UCSD-AML1 (cell line): ENCODE measurements around the gene ANKRD28.
A peak's percentile ranks its signal among the peaks of the same experiment; 100 is the strongest.
"Not testable (repeated sequence)": the region's sequence is repeated elsewhere in the genome, so short reads cannot be mapped to it uniquely, and the experiment has no call there.

Experiments
- DNase-seq: peaks from one replicate; lab custom pipeline; 2025; ENCODE audit not compliant: unreplicated experiment; lab: John Stamatoyannopoulos, UW

The ANKRD28 gene

GRCh38 chr3:15638891-15639262, 158.9 kb downstream of the ANKRD28 start:
- no peak for DNase-seq

DNA sequence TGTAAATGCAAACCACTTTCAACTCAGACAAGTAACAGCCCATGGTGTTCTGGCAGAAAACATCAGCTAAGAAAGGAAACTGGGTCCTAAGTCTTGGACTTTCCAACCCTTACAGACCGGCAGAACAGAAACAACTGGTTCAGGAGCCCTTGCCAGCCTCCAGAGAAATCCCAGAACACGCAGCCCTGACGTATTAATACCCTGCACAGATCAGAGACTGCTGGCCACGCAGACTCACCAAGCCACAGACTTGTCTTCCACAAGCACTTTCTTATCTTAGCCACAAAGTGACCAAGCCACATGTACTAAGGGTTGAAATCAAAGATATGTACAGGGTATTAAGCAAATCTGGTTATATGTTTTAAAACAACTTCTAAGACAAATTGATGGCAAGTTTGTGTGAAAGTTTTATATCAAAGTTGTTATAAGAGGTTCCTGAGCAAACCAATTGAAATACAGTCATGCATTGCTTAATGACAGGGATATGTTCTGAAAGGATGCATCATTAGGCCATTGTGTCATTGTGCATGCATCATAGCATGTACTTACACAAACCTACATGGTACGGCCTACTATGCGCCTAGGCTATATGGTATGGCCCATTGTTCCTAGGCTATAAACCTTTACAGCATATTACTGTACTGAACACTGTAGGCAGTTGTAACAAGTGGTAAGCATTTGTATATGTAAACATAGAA, 159.4 kb downstream of the ANKRD28 start:
- DNase-seq: no peak

DNA sequence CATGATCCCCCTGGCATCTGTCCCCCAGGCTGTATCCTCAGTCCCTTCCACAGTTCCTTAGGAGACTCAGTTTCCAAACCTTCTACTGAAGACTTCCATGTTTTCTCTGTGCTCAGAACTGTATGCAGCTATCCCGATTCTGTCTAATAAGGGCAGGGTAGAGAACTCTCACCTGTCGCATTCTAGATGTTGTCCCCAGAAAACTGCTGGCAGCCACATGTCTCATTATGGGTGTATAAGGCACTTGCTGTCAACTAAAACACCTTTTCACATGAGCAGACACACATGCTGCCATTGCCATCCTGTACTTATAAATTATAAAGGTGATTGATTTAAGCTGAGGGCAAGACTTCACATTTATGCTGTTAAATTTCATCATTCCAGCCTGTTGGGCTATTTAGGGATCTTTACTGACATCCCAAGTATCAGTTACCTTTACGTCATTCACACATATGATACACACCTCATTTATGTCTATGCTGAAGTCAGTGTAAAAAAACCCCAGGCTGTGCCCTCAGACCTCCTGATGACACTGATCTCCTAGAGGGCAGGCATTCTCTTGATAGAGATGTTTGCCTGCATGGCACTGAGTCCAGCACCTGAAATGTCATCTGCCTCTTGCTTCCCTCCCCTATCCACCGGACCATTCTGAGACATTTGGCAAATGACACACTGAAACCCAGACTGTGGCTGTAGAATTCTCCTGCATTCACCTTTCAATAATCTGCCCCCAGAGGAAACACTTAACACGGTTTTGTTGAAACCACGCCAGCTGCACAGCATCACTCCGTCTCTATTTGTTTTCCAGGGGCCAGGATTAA, 160.4 kb downstream of the ANKRD28 start:
- DNase-seq: no peak

- peak; percentile 63 for DNase-seq
Observed at GRCh38 chr3:15636028-15636709, 161.6 kb downstream of the ANKRD28 start.

DNA sequence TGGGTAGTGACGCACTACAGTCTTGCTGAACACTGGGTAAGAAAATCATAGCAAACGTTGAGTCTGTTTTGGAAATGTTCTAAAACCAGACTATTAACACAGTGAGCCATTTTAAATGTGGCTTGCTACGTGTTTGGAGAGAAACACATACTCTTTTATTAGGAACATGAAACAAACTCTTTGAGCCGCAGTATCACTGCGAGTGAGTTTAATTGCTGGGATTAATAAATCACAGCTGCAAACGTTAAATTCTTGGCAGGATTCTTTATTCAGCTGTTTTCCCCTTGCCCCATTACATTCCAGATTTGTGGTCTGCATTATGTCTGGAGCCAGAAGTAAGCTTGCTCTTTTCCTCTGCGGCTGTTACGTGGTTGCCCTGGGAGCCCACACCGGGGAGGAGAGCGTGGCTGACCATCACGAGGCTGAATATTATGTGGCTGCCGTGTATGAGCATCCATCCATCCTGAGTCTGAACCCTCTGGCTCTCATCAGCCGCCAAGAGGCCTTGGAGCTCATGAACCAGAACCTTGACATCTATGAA, 162.6 kb downstream of the ANKRD28 start:
- no peak for DNase-seq

- no peak for DNase-seq
Observed at GRCh38 chr3:15634671-15635070, 163.1 kb downstream of the ANKRD28 start.

DNA sequence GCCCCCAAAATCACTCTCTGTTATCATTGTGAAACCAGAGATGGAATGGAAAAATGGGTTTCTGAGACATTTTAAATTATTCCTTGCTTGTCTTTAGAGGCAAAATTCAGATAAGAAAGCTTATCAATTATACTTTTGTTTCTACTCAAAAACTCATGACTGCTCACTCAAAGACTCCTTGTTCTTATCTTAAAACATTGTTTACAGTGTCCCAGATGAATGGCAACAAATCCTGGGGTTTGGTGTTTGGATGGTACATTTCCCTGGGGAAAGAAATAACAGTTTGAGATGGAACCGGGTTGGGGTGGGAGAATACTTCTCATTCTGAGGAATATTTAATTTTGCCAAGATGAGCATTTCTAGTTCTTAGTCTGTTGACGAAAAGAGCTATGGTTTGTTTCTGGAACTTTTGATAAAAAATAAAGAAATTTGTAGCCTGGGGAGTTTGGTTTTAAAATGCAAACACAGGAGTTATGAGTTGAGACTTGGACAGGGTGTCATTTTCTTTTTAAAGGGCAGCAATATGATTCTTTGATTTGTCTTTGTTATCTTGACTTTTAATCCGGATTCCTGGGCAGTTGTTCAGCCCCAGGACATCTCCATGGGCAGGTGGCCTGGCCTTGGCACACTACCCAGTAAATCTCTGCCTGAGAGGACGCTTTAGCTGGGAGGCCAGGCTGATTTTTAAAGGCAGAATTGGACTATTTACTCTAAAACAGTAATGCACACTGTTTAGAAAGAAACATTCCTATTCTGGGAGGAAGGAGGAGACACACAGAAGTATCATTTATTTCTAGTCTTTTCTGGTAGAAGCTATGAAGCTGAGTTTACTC, 163.8 kb downstream of the ANKRD28 start:
- DNase-seq: no peak

- no peak for DNase-seq
Observed at GRCh38 chr3:15633159-15633558, 164.6 kb downstream of the ANKRD28 start.

DNA sequence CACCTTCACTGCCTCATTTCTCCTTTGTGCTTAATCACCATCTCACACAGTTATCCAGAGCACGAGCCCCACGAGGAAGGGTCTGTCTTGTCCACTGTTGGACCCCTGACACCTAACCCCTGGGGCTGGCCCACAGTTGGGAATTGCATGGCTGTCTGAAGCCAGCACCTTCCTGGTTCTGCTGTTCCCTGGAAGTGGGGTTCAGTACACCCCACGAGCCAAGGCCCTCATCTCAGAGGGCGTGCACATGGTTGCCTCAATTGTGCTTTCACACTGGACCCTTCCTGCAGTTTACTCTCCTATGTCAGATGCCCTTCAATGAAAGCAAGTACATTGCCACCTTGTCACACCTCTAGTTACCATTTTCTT, 165.6 kb downstream of the ANKRD28 start:
- DNase-seq: no peak

DNA sequence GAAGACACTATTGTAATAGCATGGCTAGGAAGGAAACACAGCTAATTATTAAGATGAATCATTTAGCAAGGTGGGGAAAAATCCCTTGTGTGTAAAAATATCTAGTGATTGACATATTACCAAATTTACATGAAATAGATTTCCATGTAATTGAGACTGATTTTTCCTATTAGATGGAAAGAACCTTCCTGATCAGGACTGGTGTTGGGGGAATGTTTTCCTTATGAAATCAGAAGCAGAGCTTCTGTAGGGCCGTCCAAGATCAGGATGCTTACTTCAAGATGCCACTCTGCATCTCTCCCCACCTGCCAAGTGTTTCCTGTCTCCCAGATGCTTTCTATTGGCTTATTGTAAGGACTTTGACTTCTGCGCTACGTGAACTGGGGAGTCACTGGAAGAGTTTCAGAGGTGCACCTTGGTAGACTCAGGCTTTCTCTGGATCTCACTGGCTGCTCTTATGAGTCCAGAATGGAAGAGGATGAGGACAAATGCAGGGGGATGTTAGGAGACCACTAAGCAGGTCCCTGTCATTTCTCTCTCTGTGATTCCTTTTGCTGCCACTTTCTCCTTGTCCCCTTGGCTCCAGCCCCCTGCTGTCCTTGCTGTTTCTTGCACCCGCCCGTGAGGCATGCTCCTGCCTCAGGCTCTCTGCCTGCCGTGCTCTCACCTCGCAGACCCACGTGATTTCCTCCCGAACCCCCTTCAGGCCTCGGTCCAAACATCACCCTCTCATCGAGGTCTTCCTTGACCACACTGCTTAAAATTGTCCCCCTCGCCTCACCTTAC, 166.2 kb downstream of the ANKRD28 start:
- no peak for DNase-seq

- DNase-seq: no peak
Observed at GRCh38 chr3:15630646-15631350, 167.0 kb downstream of the ANKRD28 start.

- DNase-seq: peak; percentile 35
Observed at GRCh38 chr3:15629860-15630597, 167.8 kb downstream of the ANKRD28 start.

DNA sequence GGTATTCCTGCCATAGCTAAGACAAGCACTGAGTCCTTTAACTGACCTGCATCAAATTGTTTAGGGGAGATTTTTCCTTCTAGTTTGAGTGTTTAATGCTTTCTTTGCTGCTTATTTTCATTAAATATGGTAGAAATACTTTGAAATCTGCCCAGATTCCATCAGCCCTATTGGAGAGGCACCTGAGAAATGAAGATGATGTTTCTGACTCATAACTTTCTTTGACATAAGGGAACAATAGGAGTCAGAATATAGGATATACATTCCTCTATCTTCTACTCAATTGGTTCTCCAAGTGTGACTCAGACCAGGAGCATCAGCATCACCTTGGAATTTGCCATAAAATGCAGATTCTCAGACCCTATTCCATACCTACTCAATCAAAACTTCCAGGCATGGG, 168.8 kb downstream of the ANKRD28 start:
- no peak for DNase-seq

DNA sequence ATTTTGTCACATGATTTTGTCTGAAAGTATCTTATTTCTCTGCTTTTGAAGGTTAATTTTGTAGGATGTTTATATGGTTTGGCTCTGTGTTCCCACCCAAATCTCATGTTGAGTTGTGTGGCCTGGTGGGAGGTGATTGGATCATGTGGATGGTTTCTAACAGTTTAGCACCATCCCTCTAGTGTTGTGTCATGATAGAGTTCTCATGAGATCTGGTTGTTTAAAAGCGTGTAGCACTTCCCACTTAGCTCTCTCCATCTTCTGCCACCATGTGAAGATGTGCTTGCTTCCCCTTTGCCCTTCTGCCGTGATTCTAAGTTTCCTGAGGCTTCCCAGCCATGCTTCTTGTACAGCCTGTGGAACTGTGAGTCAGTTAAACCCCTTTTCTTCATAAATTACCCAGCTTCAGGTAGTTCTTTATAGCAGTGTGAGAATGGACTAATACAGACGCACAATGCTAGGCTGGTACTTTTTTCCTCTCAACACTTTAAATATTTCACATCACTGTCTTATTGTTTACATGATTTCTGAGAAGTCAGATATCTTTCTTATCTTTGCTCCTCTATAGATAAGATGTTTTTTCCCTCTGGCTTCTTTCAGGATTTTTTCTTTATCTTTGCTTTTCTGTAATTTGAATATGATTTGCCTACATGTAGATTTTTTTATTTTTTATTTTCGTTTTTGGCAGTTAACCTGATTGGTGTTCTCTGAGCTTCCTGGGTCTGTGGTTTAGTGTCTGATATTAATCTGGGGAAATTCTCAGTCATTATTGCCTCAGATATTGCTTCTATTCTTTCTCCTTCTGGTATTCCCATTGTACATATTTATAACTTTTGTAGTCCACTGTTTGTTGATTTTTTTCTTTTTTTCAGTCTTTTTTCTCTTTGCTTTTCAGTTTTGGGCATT, 174.0 kb downstream of the ANKRD28 start:
- no peak for DNase-seq

GRCh38 chr3:15619659-15620464, 177.9 kb downstream of the ANKRD28 start:
- DNase-seq: not testable (repeated sequence)
